ENCODE measurements around the gene ZBTB4.
"Not testable (repeated sequence)": the region's sequence is repeated elsewhere in the genome, so short reads cannot be mapped to it uniquely, and the experiment has no call there.

ZBTB4 gene

DNA sequence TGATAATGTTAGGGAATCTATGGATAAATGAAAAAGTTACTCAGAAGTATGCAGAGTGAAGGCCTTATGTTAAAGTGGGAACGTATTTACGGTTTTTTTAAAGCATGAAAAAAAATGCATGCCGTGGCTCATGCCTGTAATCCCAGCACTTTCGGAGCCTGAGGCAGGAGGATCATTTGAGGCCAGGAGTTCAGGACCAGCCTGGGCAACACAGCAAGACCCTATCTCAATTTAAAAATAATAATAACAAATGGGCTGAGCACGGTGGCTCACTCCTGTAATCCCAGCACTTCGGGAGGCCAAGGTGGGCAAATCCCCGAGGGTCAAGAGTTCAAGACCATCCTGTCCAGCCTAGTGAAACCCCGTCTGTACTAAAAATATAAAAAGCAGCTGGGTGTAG is 10.7 kb upstream of the ZBTB4 start:
- no peak for DNase-seq

DNA sequence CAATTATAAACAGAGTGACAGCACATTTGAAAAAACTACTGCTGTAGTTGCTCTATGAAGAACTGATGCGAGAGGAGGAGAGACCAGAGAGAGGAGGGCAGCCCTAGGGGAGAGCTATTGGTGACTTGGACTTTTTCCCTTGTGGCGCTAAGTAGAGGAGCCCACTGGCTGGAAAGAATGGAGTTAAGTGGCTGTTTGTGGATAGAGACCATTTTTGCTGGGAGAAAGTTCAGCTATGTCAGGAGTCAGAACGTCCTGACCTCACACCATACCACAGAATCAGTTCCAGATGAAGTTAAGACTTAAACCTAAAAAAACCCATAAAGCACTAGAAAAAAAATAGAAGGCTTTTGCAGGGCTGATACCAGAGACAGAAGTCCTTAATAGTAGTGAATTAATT is 6.8 kb upstream of the ZBTB4 start:
- no peak for DNase-seq

DNA sequence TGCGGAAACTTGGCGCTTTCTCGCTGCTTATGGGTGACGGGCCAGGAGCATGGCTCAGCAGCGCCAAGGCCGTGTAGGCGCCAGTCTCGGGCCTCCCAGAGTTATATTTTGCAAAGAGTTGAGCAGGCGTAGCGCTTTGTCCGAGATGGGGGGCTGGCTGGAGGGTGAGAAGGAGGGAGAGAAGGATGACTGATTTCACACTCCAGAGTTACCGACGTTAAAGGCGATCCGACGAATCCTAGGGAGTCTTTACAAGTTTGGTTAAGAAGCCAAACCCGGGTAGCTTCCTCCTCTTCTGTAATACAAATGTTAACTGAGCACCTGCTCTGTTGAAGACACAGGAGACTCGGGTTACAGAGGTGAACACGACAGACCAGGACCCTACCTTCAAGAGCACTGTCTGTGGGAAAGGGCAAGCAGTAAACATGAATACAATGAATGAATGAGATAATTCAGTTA is 5.5 kb upstream of the ZBTB4 start:
- DNase-seq: no peak

DNA sequence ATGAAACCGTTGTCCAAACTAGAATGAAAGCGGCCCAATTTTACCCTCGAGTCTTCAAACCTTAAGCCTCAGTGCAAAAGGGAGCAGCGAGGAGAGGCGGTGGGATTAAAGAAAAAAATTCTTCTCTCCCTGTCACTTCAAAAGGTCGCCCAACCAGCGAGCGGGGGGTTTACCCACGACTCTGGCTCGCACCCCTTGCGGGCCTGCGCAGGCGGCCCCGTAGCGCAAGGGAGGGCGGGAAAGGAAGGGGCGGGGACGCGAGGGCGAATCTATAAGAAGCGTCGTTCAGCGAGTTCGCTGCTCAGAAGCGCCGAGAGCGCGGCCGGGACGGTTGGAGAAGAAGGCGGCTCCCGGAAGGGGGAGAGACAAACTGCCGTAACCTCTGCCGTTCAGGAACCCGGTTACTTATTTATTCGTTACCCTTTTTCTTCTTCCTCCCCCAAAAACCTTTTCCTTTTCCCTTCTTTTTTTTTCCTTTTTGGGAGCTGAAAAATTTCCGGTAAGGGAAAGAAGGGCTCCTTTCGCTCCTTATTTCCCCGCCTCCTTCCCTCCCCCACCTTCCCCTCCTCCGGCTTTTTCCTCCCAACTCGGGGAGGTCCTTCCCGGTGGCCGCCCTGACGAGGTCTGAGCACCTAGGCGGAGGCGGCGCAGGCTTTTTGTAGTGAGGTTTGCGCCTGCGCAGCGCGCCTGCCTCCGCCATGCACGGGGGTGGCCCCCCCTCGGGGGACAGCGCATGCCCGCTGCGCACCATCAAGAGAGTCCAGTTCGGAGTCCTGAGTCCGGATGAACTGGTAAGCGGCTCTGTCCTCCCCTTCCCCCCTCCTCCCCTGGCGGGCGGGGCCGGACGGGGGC is 4.9 kb upstream of the ZBTB4 start, which contains the start of gene POLR2A:
Gene POLR2A, plus strand, starts transcription at position 300 of the 852 bp plus-strand sequence.
- DNase-seq: peak; percentile 98

DNA sequence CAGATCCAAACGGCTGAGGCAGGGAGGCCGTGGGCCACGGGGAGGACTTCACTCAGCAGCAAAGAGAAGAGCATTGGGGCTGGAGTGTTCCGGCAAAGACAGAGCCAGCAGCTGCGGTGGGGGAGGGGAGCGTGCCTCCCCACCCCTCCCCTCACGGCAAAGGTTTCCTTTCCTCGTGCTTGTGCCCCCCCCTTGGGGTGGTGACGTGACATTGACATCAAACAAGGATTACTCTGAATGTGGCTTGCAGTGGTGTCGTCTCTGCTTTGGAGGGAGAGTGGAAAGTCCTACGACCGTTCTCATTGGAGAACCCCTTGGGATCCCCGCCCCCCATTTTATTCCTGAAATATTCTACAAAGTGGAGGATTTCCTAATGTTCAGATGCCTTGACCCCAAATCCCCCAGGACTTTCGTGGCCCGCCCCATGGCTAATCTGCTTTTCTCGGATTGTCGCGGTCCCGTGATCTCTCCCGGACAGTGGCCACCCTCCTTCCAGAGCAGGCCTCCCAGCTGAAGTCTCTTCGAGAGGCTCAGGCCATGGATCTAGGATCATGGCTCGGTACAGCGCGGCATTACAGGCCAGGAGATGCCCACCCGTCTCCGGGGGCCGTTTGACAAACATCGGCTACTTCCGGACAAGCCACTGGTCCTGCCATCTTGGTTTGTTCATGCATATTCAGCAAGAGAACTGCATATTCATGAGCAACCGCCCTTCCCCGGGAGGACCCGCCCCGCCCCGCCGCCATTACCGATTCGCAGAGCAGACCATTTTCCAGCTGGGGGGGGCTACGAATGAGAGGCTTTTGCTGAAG is 4.0 kb upstream of the ZBTB4 start:
- DNase-seq: peak; percentile 90

GRCh38 chr17:7482742-7483088 is 3.3 kb upstream of the ZBTB4 start:
- DNase-seq: not testable (repeated sequence)

- not testable (repeated sequence) for DNase-seq
These were observed 2.7 kb upstream of the ZBTB4 start for GRCh38 chr17:7481842-7482741.

GRCh38 chr17:7481275-7481674 is 1.8 kb upstream of the ZBTB4 start, which contains the start of gene SLC35G6:
TSS of gene SLC35G6 (plus strand) at chr17:7481446. CDS start at chr17:7481517, 71 bp downstream.
- not testable (repeated sequence) for DNase-seq

DNA sequence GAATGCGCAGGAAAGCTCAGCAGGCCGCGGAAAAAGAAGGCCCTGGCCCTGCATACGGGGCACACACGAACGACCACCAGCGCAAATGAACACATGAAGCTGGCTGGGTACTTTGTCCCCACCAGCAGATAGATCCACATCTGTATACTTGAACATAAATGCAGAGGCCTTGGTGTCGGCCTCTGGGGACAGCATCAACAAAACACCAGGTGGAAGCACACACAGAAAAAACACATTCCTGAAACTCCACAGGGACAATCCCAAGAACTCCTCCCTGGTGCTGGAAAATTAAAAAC is 606 bp upstream of the ZBTB4 start:
- no peak for DNase-seq

GRCh38 chr17:7478276-7479212 is 887 bp downstream of the ZBTB4 start:
- peak; percentile 71 for DNase-seq

GRCh38 chr17:7477392-7478275 is 1.8 kb downstream of the ZBTB4 start:
- no peak for DNase-seq

DNA sequence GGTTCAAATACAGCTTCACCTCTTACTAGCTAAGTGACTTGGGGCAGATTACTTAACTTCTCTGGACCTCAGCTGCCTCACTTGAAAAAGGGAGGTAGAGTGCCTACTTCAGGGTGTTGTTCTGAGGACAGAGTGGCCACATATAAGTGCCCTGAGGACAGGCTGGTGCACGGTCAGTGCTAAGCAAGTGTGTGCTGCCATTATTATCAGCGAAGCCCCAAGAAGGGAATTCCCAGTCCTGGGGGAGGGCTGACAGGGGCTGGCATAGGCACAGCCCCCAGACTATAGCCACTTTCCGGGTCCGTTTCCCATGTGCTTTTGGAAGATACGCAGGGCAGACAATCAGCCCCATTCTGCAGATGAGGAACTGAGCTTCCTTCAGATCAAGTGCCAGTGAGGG is 2.5 kb downstream of the ZBTB4 start:
- DNase-seq: no peak

DNA sequence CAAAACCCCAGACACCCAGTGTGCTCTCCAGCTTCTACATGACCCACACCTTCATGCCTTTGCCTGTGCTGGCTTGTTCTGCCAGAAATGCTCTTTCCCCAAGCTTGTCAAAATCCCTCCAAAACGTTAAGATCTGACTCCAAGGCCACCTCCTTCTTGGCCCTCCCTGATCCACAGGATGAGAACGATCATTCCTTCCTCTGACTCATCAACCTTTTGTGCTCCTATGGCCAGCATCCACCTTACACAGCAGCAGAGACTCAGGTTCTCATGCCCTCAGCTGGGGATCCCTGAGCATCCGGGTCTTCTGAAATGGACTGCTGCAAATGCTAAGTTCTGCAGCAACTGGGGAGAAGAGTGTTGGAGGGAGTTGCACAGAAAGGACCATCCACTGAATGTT is 2.9 kb downstream of the ZBTB4 start:
- no peak for DNase-seq

GRCh38 chr17:7475764-7476422 is 3.5 kb downstream of the ZBTB4 start:
- no peak for DNase-seq

DNA sequence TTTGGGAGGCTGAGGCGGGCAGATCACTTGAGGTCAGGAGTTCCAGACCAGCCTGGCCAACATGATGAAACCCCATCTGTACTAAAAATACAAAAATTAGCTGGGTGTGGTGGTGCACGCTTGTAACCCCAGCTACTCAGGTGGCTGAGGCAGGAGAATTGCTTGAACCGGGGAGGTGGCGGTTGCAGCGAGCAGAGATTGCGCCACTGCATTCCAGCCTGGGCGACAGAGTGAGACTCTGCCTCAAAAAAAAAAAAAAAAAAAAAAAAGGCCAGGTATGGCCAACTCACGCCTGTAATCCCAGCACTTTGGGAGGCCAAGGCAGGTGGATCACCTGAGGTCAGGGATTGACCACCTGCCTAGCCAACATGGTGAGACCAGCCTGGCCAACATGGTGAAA is 4.7 kb downstream of the ZBTB4 start:
- DNase-seq: not testable (repeated sequence)

DNA sequence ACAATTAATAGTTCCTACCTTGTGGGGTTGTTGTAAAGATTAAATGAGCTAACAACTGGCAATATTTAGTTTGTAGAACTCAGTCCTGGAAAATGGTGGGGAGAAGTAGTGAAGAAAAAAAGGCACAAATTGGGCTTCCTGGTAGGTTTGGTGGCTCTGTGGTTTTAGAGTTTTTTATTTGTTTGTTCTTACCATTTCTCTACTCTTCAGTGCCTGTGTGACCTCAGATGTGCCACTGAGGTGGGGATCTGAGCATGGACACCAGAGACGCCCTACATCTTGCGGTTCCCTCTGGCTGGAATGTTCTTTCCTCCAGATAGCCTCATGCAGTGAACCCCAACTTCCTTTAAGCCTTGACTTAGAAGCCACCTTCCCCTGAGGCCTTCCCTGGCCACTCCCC is 7.7 kb downstream of the ZBTB4 start:
- no peak for DNase-seq

- DNase-seq: not testable (repeated sequence)
These were observed 8.9 kb downstream of the ZBTB4 start for GRCh38 chr17:7470457-7470973.

DNA sequence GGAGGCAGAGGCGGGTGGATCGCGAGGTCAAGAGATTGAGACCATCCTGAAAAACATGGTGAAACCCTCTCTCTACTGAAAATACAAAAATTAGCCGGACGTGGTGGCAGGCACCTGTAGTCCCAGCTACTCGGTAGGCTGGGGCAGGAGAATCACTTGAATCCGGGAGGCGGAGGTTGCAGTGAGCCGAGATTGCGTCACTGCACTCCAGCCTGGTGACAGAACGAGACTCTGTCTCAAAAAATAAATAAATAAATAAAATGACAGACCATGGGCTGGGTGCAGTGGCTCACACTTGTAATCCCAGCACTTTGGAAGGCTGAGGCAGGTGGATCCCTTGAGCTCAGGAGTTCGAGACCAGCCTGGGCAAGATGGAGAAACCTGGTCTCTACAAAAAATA is 9.6 kb downstream of the ZBTB4 start:
- not testable (repeated sequence) for DNase-seq

GRCh38 chr17:7468804-7469389 is 10.5 kb downstream of the ZBTB4 start:
- DNase-seq: no peak

All from T-helper 9 cell (primary cell).